ENCODE measurements around the gene ELOVL5.

DNA sequence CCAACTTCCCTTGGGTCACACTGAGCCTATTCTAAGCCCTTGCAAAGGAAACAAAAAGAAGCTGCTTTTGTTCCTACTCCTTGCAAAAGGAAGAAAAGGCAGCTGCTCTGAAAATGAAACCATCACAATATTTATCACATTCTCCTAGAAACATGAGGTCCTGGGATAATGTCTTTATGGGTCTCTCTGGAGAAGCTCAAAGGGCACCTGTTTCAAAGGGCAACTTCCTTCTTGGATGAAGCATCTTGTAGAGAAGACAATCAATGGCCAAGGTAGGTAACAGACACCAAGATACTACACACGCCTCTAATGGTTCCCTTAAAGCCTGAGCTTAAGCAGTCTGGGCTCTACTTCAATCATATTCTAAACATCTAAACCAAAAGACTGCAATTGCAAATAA, 10.4 kb downstream of the ELOVL5 start:
- TF ChIP-seq, protein P1, sequence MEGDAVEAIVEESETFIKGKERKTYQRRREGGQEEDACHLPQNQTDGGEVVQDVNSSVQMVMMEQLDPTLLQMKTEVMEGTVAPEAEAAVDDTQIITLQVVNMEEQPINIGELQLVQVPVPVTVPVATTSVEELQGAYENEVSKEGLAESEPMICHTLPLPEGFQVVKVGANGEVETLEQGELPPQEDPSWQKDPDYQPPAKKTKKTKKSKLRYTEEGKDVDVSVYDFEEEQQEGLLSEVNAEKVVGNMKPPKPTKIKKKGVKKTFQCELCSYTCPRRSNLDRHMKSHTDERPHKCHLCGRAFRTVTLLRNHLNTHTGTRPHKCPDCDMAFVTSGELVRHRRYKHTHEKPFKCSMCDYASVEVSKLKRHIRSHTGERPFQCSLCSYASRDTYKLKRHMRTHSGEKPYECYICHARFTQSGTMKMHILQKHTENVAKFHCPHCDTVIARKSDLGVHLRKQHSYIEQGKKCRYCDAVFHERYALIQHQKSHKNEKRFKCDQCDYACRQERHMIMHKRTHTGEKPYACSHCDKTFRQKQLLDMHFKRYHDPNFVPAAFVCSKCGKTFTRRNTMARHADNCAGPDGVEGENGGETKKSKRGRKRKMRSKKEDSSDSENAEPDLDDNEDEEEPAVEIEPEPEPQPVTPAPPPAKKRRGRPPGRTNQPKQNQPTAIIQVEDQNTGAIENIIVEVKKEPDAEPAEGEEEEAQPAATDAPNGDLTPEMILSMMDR (IDR thresholded peaks at IDR 0.05; ENCODE audit: low read depth, low read length): no peak
- TF ChIP-seq, protein P2, sequence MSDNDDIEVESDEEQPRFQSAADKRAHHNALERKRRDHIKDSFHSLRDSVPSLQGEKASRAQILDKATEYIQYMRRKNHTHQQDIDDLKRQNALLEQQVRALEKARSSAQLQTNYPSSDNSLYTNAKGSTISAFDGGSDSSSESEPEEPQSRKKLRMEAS (IDR thresholded peaks at IDR 0.05; ENCODE audit: low read depth, low read length): no peak
- TF ChIP-seq POLR2A (IDR thresholded peaks at IDR 0.05; ENCODE audit: extremely low read depth, insufficient read length) (no peak), MYC (IDR thresholded peaks at IDR 0.05; ENCODE audit: low read depth, low read length) (no peak)

Measured in NB4 (cell line).